Ishikawa (cell line): ENCODE data around the gene IFI16.

Experiments used
- CEBPB ChIP-seq: IDR thresholded peaks from 2 replicates; pipeline ENCODE4 v1.6.1; 2012
- CREB1 ChIP-seq: IDR thresholded peaks from 2 replicates; pipeline ENCODE4 v1.6.1; 2012; ENCODE audit warnings: low read depth
- EGR1 ChIP-seq: IDR thresholded peaks from 2 replicates; pipeline ENCODE4 v1.6.1; 2012
- EP300 ChIP-seq: IDR thresholded peaks from 2 replicates; pipeline ENCODE4 v1.6.1; 2012; ENCODE audit warnings: borderline replicate concordance
- FOXM1 ChIP-seq: IDR thresholded peaks from 2 replicates; pipeline ENCODE4 v1.6.1; 2012; ENCODE audit warnings: low read depth, borderline replicate concordance
- NFIC ChIP-seq: IDR thresholded peaks from 2 replicates; pipeline ENCODE4 v1.6.1; 2012
- RAD21 ChIP-seq: IDR thresholded peaks from 2 replicates; pipeline ENCODE4 v1.6.1; 2012; ENCODE audit warnings: low read depth
- REST ChIP-seq: IDR thresholded peaks from 2 replicates; pipeline ENCODE4 v1.6.1; 2012; ENCODE audit warnings: low read depth, mild to moderate bottlenecking
- TAF1 ChIP-seq: IDR thresholded peaks from 2 replicates; pipeline ENCODE4 v1.6.1; 2012; ENCODE audit warnings: low read depth, mild to moderate bottlenecking
- TCF12 ChIP-seq: IDR thresholded peaks from 2 replicates; pipeline ENCODE4 v1.6.1; 2012; ENCODE audit warnings: low read depth
- YY1 ChIP-seq: IDR thresholded peaks from 2 replicates; pipeline ENCODE4 v1.6.1; 2012; ENCODE audit warnings: low read depth
- ZBTB7A ChIP-seq: IDR thresholded peaks from 2 replicates; pipeline ENCODE4 v1.6.1; 2012; ENCODE audit warnings: low read depth
- TF ChIP-seq, protein P1 (sequence below): IDR thresholded peaks from 2 replicates; pipeline ENCODE4 v1.6.1; 2012
- TF ChIP-seq, protein P2 (sequence below): IDR thresholded peaks from 2 replicates; pipeline ENCODE4 v1.6.1; 2012

Gene IFI16

DNA sequence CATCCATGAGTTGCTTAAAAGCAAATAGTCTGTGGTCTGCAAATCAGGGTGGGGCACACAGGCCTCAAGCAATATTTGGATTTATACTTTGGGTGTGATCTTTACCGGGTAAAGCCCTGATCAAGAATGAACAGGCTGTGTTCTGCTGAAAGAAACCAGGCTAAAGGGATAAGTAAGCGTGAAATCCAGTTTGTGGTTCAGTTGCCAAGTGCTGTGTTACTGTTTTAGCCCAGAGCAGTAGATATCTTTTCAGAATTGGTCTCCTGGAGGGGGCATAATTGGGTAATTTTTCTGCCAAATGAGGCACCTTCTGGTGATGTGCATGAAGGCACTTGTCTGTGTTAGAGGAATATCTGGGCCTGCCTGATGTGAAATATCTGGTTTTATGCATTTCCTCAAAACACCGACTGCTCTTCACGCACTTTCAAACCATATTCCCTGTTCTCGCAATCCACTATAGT lies 45.5 kb downstream of the IFI16 start:
- TF ChIP-seq NFIC (no peak), FOXM1 (no peak), EP300 (no peak), TCF12 (no peak), RAD21 (no peak), REST (no peak), YY1 (no peak), CREB1 (no peak)
- TF ChIP-seq, protein P1, sequence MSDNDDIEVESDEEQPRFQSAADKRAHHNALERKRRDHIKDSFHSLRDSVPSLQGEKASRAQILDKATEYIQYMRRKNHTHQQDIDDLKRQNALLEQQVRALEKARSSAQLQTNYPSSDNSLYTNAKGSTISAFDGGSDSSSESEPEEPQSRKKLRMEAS = no peak

- TF ChIP-seq REST (no peak), CREB1 (no peak), NFIC (no peak), RAD21 (no peak), TCF12 (no peak), CEBPB (no peak)
- TF ChIP-seq, protein P2, sequence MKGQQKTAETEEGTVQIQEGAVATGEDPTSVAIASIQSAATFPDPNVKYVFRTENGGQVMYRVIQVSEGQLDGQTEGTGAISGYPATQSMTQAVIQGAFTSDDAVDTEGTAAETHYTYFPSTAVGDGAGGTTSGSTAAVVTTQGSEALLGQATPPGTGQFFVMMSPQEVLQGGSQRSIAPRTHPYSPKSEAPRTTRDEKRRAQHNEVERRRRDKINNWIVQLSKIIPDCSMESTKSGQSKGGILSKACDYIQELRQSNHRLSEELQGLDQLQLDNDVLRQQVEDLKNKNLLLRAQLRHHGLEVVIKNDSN = no peak
- TF ChIP-seq, protein P1 = no peak
These were observed 46.5 kb downstream of the IFI16 start for GRCh38 chr1:159056069-159056698.

DNA sequence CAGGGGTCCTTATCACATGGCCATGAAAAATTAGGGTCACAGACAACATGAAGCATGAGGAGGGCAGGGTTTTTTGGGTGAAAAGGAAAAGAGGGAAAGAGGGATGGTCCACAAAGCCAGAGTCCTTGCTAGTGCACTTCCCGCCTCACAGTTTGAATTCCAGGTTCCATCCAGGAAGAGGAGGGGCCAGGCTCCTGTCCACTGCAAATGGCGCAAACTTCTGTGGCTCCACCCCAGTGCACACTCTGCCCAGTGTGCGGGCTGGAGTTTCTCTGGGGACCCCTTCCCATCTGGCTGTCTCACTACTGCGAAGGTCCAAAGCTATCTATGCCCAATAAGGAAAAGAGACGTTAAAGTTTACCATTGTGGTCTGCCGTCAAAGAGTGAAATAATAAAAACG lies 49.0 kb downstream of the IFI16 start:
- no peak for TF ChIP-seq EGR1
- no peak for TF ChIP-seq EP300

- TF ChIP-seq TAF1 = no peak
- TF ChIP-seq ZBTB7A = no peak
- TF ChIP-seq EP300 = no peak
- TF ChIP-seq, protein P2 = no peak
- no peak for TF ChIP-seq YY1
- TF ChIP-seq TCF12 = no peak
- TF ChIP-seq FOXM1 = no peak
- no peak for TF ChIP-seq RAD21
These were observed 55.4 kb downstream of the IFI16 start for GRCh38 chr1:159065106-159065505.

- TF ChIP-seq, protein P1 = no peak
- no peak for TF ChIP-seq FOXM1
- no peak for TF ChIP-seq REST
These were observed 56.4 kb downstream of the IFI16 start for GRCh38 chr1:159066108-159066507.
